Hepatocyte (in vitro differentiated cells): ENCODE data around the gene SMPX.

Experiments
- EZH2 ChIP-seq: fragments of 200-600 bp; sonication (generic); IDR thresholded peaks from 2 replicates; pipeline ENCODE4 v1.6.1; 2016; ENCODE audit warnings: antibody characterized with exemption, mild to moderate bottlenecking, borderline replicate concordance
- EZH2phosphoT487 ChIP-seq: fragments of 200-600 bp; sonication (generic); IDR thresholded peaks from one replicate; pipeline ENCODE4 v1.6.1; 2018; ENCODE audit warnings: antibody characterized with exemption, mild to moderate bottlenecking, low read depth, moderate library complexity; ENCODE audit not compliant: unreplicated experiment, severe bottlenecking
- TF ChIP-seq, protein P1 (sequence below): fragments of 200-600 bp; sonication (generic); IDR thresholded peaks from 2 replicates; pipeline ENCODE4 v1.5.1; 2016; ENCODE audit warnings: antibody characterized with exemption, mild to moderate bottlenecking; ENCODE audit not compliant: poor library complexity

DNA sequence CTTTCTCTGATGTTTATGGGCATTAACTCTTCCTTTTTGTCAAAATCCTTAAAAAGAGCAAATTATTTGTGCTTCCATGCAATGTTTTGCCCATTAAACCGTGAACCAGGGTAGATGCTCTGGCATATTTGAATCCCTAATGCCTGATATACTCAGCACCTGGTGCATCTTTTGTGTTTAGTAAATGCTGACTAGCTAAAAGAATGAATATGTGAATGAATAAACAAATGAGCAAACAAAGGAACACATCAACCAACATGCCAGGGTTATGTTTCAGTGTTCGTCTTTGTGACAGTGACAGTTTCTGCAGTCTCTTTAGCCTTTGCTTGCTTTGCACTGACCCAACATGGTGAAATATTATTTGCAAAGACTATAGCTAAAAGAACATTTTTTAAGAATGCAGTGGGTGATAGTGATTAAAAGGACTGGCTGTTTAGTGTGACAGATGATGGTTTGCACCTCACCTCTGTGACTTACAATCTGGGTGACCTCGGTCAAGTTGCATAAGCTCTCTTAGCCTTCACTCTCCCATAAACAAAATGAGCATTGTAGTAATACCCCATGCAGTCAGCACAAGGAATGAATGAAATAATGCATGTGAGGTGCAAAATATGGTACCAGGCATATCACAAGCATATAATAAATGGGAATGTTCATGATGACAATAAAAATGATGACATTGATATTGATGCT, 29.5 kb downstream of the SMPX start:
- TF ChIP-seq EZH2, result no peak
- TF ChIP-seq, protein P1, sequence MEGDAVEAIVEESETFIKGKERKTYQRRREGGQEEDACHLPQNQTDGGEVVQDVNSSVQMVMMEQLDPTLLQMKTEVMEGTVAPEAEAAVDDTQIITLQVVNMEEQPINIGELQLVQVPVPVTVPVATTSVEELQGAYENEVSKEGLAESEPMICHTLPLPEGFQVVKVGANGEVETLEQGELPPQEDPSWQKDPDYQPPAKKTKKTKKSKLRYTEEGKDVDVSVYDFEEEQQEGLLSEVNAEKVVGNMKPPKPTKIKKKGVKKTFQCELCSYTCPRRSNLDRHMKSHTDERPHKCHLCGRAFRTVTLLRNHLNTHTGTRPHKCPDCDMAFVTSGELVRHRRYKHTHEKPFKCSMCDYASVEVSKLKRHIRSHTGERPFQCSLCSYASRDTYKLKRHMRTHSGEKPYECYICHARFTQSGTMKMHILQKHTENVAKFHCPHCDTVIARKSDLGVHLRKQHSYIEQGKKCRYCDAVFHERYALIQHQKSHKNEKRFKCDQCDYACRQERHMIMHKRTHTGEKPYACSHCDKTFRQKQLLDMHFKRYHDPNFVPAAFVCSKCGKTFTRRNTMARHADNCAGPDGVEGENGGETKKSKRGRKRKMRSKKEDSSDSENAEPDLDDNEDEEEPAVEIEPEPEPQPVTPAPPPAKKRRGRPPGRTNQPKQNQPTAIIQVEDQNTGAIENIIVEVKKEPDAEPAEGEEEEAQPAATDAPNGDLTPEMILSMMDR, result no peak
- no peak for TF ChIP-seq EZH2phosphoT487
